MM.1S (cell line): ENCODE measurements around the gene CSNK1A1.

Experiments
- DNase-seq: peaks from one replicate; pipeline ENCODE4 v3.0.0-alpha.2; 2015
- H2AFZ ChIP-seq: fragments of 300-600 bp; sonication (generic); 2 replicates; pipeline ENCODE4 v1.6.0; 2016; ENCODE audit warnings: antibody characterized with exemption, low read length
- H3F3A ChIP-seq: fragments of 300-600 bp; sonication (generic); 2 replicates; pipeline ENCODE4 v1.6.1; 2016; ENCODE audit warnings: mild to moderate bottlenecking, antibody characterized with exemption, low read length, moderate library complexity, mixed read lengths; ENCODE audit not compliant: insufficient read depth
- H3K27ac ChIP-seq: fragments of 300-600 bp; sonication (generic); 2 replicates; pipeline ENCODE4 v1.5.1; 2016; ENCODE audit warnings: mild to moderate bottlenecking, low read length
- H3K27me3 ChIP-seq: fragments of 300-600 bp; sonication (generic); replicated peaks from 2 replicates; pipeline ENCODE4 v1.6.0; 2016; ENCODE audit warnings: low read length; ENCODE audit not compliant: insufficient read depth
- H3K36me3 ChIP-seq: fragments of 300-600 bp; sonication (generic); replicated peaks from 2 replicates; pipeline ENCODE4 v1.6.1; 2016; ENCODE audit warnings: mild to moderate bottlenecking, low read length, mixed read lengths; ENCODE audit not compliant: insufficient read depth
- H3K4me1 ChIP-seq: fragments of 300-600 bp; sonication (generic); 2 replicates; pipeline ENCODE4 v1.6.1; 2016; ENCODE audit warnings: low read length, mixed read lengths
- H3K4me2 ChIP-seq: fragments of 300-600 bp; sonication (generic); 2 replicates; pipeline ENCODE4 v1.6.0; 2016; ENCODE audit warnings: low read depth, low read length
- H3K4me3 ChIP-seq: fragments of 300-600 bp; sonication (generic); 2 replicates; pipeline ENCODE4 v1.5.1; 2016; ENCODE audit warnings: low read length, mixed read lengths
- H3K79me2 ChIP-seq: fragments of 300-600 bp; sonication (generic); 2 replicates; pipeline ENCODE4 v1.6.1; 2016; ENCODE audit warnings: mixed run types, low read length, mixed read lengths
- H3K9ac ChIP-seq: fragments of 300-600 bp; sonication (generic); 2 replicates; pipeline ENCODE4 v1.6.1; 2016; ENCODE audit warnings: low read length, mixed read lengths
- H3K9me2 ChIP-seq: fragments of 300-600 bp; sonication (generic); replicated peaks from 2 replicates; pipeline ENCODE4 v1.6.1; 2016; ENCODE audit warnings: mild to moderate bottlenecking, low read length, mixed read lengths; ENCODE audit not compliant: insufficient read depth
- H3K9me3 ChIP-seq: fragments of 300-600 bp; sonication (generic); replicated peaks from 2 replicates; pipeline ENCODE4 v1.6.1; 2016; ENCODE audit warnings: mild to moderate bottlenecking, low read length, mixed read lengths; ENCODE audit not compliant: insufficient read depth
- H4K20me1 ChIP-seq: fragments of 300-600 bp; sonication (generic); 2 replicates; pipeline ENCODE4 v1.6.1; 2016; ENCODE audit warnings: mild to moderate bottlenecking, low read length, moderate library complexity, mixed read lengths; ENCODE audit not compliant: insufficient read depth
- EZH2 ChIP-seq: fragments of 300-600 bp; sonication (generic); optimal IDR thresholded peaks from 2 replicates; pipeline ENCODE3; 2017; ENCODE audit warnings: low read depth, mild to moderate bottlenecking, antibody characterized with exemption, low read length, mixed read lengths
- EZH2phosphoT487 ChIP-seq: fragments of 300-600 bp; sonication (generic); IDR thresholded peaks from 2 replicates; pipeline ENCODE4 v1.6.1; 2018; ENCODE audit warnings: antibody characterized with exemption, low read length
- TF ChIP-seq, protein P1 (sequence below): fragments of 300-600 bp; sonication (generic); IDR thresholded peaks from 2 replicates; pipeline ENCODE4 v1.5.1; 2016; ENCODE audit warnings: antibody characterized with exemption, low read length, mixed read lengths

The CSNK1A1 gene

DNA sequence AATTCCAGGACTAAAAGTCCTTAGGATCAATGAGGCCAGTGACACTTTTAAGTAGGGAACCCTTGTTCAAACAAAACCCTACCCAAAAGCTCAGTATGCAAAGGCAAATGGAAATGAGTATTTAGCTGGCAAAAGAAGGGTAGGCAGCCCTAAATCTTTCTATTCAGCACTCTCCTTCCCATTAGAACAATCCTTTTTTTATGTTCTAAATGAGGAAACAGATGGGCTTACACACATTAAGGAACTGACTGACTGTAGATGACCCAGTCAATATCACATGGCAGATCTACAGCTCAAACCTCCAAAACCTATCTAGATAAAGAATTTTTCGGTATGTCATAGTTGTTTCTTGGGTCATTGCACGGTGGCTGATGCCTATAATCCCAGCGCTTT lies 7.2 kb downstream of the CSNK1A1 start:
- no peak overlapping the region for H2AFZ ChIP-seq
- no peak for TF ChIP-seq EZH2
- TF ChIP-seq, protein P1, sequence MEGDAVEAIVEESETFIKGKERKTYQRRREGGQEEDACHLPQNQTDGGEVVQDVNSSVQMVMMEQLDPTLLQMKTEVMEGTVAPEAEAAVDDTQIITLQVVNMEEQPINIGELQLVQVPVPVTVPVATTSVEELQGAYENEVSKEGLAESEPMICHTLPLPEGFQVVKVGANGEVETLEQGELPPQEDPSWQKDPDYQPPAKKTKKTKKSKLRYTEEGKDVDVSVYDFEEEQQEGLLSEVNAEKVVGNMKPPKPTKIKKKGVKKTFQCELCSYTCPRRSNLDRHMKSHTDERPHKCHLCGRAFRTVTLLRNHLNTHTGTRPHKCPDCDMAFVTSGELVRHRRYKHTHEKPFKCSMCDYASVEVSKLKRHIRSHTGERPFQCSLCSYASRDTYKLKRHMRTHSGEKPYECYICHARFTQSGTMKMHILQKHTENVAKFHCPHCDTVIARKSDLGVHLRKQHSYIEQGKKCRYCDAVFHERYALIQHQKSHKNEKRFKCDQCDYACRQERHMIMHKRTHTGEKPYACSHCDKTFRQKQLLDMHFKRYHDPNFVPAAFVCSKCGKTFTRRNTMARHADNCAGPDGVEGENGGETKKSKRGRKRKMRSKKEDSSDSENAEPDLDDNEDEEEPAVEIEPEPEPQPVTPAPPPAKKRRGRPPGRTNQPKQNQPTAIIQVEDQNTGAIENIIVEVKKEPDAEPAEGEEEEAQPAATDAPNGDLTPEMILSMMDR, result no peak
- no peak for TF ChIP-seq EZH2phosphoT487
- H3K4me3 ChIP-seq, result no peak overlapping the region
- no peak overlapping the region for H3K9ac ChIP-seq
- H3K9me2 ChIP-seq, result no peaks in the 10 kb centered on the region
- H3K27ac ChIP-seq, result no peak overlapping the region
- H3K79me2 ChIP-seq, result peaks cover 97% of the 10 kb centered on the region
- H3K4me2 ChIP-seq, result no peak overlapping the region
- H3K9me3 ChIP-seq, result no peaks in the 10 kb centered on the region
- no peaks in the 10 kb centered on the region for H3K27me3 ChIP-seq
- H3F3A ChIP-seq, result peaks cover 2% of the 10 kb centered on the region; the same call in 1 of the 2 replicates
- peaks cover 4% of the 10 kb centered on the region; the same call in 1 of the 2 replicates for H3K36me3 ChIP-seq
- DNase-seq, result no peak
- H4K20me1 ChIP-seq, result peaks cover 21% of the 10 kb centered on the region; the same call in 1 of the 2 replicates
- H3K4me1 ChIP-seq, result peaks cover 9% of the 10 kb centered on the region

DNA sequence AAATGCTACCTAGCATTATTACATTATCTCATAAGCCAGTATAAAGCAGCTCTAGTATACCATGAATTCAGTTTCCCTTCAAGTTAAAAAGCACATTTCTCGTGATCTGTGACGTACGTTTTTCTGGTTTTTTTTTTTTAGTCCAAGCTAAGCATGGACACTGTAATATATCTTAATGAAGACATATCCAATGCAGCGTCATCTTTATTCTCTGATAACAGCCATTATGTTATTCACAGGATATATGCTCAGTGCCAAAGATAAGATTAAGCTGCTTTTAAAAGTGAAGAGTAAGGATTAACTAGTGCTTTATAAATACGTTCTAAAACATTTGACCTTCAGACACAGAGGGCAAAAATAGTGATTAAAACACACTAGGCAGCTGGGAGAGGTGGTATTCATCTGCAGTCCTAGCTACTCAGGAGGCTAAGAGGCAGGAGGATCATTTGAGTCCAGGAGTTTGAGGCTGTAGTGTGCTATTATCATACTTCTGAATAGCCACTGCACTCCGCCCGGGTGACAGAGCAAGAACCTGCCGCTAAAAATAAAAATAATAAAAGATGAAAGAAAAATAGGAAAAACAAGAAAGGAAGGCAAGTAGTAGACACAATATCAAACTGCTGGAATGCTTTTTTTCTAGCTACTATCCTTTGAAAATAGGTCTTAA lies 7.7 kb downstream of the CSNK1A1 start:
- Histone ChIP-seq H4K20me1 (peaks cover 21% of the 10 kb centered on the region; the same call in 1 of the 2 replicates), H2AFZ (no peak overlapping the region), H3K79me2 (peaks cover 96% of the 10 kb centered on the region), H3K9ac (no peak overlapping the region), H3K27ac (no peak overlapping the region), H3K9me3 (no peaks in the 10 kb centered on the region), H3F3A (peaks cover 2% of the 10 kb centered on the region; the same call in 1 of the 2 replicates), H3K4me1 (peaks cover 4% of the 10 kb centered on the region; the same call in 1 of the 2 replicates), H3K36me3 (no peaks in the 10 kb centered on the region; the same call in 1 of the 2 replicates), H3K4me2 (no peak overlapping the region), H3K9me2 (no peaks in the 10 kb centered on the region), H3K4me3 (no peak overlapping the region), H3K27me3 (no peaks in the 10 kb centered on the region)
- no peak for TF ChIP-seq EZH2
- no peak for TF ChIP-seq EZH2phosphoT487
- TF ChIP-seq, protein P1, result no peak
- no peak for DNase-seq

GRCh38 chr5:149541893-149542292 lies 9.3 kb downstream of the CSNK1A1 start:
- Histone ChIP-seq H3K79me2 (peaks cover 96% of the 10 kb centered on the region), H3K36me3 (peaks cover 3% of the 10 kb centered on the region; the same call in 1 of the 2 replicates), H4K20me1 (peaks cover 29% of the 10 kb centered on the region), H3K4me3 (no peak overlapping the region), H3K4me1 (no peaks in the 10 kb centered on the region), H3K27me3 (no peaks in the 10 kb centered on the region), H3K9ac (no peak overlapping the region), H3K4me2 (no peak overlapping the region), H3K27ac (no peak overlapping the region), H3F3A (no peaks in the 10 kb centered on the region; the same call in 1 of the 2 replicates), H2AFZ (no peak overlapping the region), H3K9me3 (no peaks in the 10 kb centered on the region), H3K9me2 (no peaks in the 10 kb centered on the region)
- no peak for DNase-seq
- no peak for TF ChIP-seq EZH2
- TF ChIP-seq, protein P1, result no peak
- no peak for TF ChIP-seq EZH2phosphoT487
